ENCODE results near the gene SPINT2. TPM values are rescaled to one million over a fixed set of nuclear protein-coding genes. Genes with fewer than 3 reads are reported as not detected.
"Not testable (repeated sequence)": the region's sequence is repeated elsewhere in the genome, so short reads cannot be mapped to it uniquely, and the experiment has no call there.

The SPINT2 gene
- total RNA-seq, 1 experiment from 2014 or later, result not detected

GRCh38 chr19:38250821-38251563 is 13.4 kb upstream of the SPINT2 start:
- peaks cover 31% of the 10 kb centered on the region for H3K4me1 ChIP-seq (replicated peaks)
- H3K27me3 ChIP-seq (replicated peaks), result peaks cover under 1% of the 10 kb centered on the region; the same call in 1 of the 2 replicates
- no peak overlapping the region for H3K4me3 ChIP-seq
- DNase-seq (ENCODE audit: low read depth in 1 of 2, low spot score in 2 of 2), result no peak
- H3K27ac ChIP-seq, result no peak overlapping the region
- no peaks in the 10 kb centered on the region for H3K9me3 ChIP-seq (replicated peaks)
- H3K36me3 ChIP-seq, result no peaks in the 10 kb centered on the region

DNA sequence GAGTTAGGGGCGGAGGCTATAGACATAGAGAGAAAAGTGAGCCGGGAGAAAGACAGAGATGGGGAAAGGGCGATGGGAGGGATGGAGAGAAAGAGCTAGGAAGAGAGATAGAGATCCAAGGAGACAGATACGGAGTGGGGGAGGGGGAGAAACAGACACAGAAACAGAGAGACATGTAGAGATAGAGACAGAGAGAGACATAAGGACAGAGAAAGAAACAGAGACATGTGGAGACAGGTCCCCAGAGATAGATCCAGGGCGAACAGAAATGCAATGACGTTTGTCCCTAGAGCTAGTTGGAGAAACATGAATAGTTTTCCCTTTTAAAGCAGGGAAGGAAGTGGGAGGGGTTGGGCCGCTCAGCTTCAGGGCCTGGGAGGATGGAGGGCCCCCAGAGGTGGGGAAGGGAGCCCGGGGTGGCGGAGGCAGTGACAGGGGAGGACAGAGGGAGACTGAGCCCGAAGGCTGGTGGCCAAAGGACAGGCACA is 12.8 kb upstream of the SPINT2 start:
- DNase-seq (ENCODE audit: low read depth in 1 of 2, low spot score in 2 of 2), result no peak
- H3K9me3 ChIP-seq (replicated peaks), result no peaks in the 10 kb centered on the region
- no peak overlapping the region for H3K27ac ChIP-seq
- H3K4me3 ChIP-seq, result no peak overlapping the region
- H3K36me3 ChIP-seq, result no peaks in the 10 kb centered on the region
- peaks cover 7% of the 10 kb centered on the region; the same call in 1 of the 2 replicates for H3K27me3 ChIP-seq (replicated peaks)
- H3K4me1 ChIP-seq (replicated peaks), result peaks cover 37% of the 10 kb centered on the region

DNA sequence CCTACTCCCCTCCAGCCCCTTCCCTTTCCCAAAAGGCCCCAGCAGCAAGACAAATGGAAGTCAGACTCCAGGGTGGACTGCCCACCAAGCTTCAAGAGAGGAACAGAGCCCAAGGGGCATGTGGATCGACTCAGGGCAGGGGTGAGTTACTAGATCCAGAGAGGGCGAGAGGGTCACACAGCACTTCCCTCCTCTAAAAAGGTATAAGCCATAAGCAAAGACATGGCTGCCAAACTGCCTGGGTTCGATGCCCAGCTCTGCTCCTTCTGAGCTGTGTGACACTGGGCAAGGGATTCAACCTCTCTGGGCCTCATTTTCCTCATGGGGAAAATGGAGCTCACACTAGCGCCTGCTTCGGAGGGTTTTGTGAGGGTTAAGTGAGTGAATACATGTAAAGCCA is 12.0 kb upstream of the SPINT2 start:
- DNase-seq (ENCODE audit: low read depth in 1 of 2, low spot score in 2 of 2), result no peak
- Histone ChIP-seq H3K9me3 (replicated peaks) (no peaks in the 10 kb centered on the region), H3K4me3 (no peak overlapping the region), H3K36me3 (no peaks in the 10 kb centered on the region), H3K4me1 (replicated peaks) (peaks cover 39% of the 10 kb centered on the region), H3K27ac (no peak overlapping the region), H3K27me3 (replicated peaks) (peaks cover 9% of the 10 kb centered on the region; the same call in 1 of the 2 replicates)

DNA sequence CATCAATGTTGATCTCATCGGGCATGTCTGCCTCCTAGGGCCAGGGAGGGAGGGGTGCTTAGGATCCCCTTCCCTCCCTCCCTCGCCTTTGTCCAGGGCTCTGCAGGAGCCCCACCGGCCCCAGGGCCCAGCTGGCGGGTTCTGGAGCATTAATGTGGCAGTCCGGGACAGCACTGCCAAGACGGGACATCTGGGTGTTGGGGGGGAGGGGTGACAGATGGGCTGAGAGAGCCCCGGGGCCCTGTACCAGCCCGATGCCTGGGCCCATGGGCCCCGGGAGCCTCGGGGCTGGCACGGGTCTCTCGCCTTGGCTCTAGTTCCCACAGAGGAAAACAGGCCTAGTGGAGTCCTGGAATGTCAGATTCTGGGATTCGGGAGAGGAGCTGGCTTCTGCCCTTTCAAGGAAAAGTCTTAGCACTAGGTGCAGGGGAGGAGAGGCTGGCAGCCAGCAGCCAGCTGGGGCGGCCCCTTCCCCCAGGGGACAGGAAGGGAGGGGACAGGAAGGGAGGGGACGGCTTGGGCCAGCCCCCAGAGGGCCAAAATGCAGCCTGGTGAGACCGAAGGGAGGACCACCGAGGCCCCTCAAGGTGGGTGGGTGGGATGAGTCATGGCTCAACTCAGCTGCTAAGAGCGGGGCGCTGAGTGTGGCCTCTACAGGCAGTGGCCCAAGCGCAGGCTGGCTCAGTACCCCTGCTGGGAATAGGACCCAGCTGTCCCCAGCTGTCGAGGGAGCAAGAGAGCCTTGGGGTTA is 11.3 kb upstream of the SPINT2 start:
- no peak overlapping the region for H3K27ac ChIP-seq
- H3K4me1 ChIP-seq (replicated peaks), result peaks cover 39% of the 10 kb centered on the region
- no peaks in the 10 kb centered on the region for H3K36me3 ChIP-seq
- H3K27me3 ChIP-seq (replicated peaks), result peaks cover 9% of the 10 kb centered on the region; the same call in 1 of the 2 replicates
- no peaks in the 10 kb centered on the region for H3K9me3 ChIP-seq (replicated peaks)
- DNase-seq (ENCODE audit: low read depth in 1 of 2, low spot score in 2 of 2), result no peak
- no peak overlapping the region for H3K4me3 ChIP-seq

DNA sequence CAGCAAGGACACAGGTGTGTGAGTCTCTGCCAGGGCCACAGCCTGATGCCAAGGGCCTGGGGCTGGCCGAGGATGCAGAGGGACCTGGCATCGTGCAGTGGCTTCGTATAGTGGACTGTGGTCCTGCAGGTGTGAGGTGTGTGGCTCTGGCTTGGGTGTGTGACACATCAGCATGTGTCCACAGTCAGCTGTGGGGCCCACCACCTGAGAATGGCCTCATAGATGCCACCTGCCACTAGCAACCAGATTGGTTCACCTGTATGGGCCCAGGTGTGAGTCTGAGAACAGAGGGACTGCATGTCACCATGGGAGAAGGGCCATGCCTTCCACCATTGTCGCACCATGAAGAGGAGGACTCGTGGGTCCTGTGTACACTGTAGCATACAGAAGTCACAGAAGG is 10.6 kb upstream of the SPINT2 start:
- Histone ChIP-seq H3K36me3 (no peaks in the 10 kb centered on the region), H3K27me3 (replicated peaks) (peaks cover 9% of the 10 kb centered on the region; the same call in 1 of the 2 replicates), H3K9me3 (replicated peaks) (no peaks in the 10 kb centered on the region), H3K4me3 (no peak overlapping the region), H3K27ac (no peak overlapping the region), H3K4me1 (replicated peaks) (peaks cover 39% of the 10 kb centered on the region)
- DNase-seq (ENCODE audit: low read depth in 1 of 2, low spot score in 2 of 2), result no peak

GRCh38 chr19:38255383-38256014 is 8.9 kb upstream of the SPINT2 start:
- no peak overlapping the region for H3K27ac ChIP-seq
- no peak for DNase-seq (ENCODE audit: low read depth in 1 of 2, low spot score in 2 of 2)
- H3K36me3 ChIP-seq, result no peaks in the 10 kb centered on the region
- H3K4me3 ChIP-seq, result peak overlapping the region; percentile 31; the same call in 1 of the 2 replicates
- H3K4me1 ChIP-seq (replicated peaks), result peaks cover 39% of the 10 kb centered on the region
- no peaks in the 10 kb centered on the region for H3K9me3 ChIP-seq (replicated peaks)
- H3K27me3 ChIP-seq (replicated peaks), result peaks cover 9% of the 10 kb centered on the region; the same call in 1 of the 2 replicates

DNA sequence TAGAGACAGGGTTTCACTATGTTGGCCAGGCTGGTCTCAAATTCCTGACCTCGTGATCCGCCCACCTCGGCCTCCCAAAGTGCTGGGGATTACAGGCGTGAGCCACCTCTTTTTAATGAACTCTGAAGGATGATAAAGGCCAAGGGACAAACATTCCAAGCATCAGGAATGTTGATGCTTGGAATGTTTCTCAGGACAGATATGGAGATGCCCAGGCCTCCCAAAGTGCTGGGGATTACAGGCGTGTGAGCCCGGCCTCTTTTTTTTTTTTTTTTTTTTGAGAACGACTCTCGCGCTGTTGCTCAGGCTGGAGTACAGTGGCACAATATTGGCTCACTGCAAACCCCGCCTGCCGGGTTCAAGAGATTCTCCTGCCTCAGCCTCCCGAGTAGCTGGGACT is 2.4 kb upstream of the SPINT2 start:
- not testable (repeated sequence) for DNase-seq (ENCODE audit: low read depth in 1 of 2, low spot score in 2 of 2); H3K9me3 ChIP-seq (replicated peaks)

DNA sequence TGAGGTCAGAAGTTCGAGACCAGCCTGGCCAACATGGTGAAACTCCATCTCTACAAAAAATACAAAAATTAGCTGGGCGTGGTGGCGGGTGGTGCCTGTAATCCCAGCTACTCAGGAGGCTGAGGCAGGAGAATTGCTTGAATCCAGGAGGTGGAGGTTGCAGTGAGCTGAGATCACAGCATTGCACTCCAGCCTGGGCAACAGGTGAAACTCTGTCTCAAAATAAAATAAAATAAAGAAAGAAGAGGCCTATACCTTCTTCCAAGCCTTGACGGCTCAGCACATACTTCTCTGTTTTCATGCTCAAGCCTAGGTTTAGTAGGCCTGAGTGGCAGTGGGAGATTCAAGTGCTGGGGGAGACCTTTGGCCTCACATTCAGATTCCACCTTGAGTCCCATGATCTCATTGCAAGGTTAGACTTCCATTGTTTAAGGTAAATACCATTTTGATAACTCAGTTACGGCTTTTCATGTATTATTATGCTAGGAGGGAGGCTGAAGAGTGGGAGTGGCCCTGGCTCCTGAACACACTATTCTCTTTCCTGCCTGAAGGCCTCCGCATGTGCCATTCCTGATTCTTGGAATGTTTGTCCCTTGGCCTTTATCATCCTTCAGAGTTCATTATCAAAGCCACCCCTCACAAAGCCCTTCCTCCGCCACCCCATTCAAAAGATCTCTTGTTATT is 1.6 kb upstream of the SPINT2 start:
- Histone ChIP-seq H3K9me3 (replicated peaks) (no peaks in the 10 kb centered on the region), H3K4me1 (replicated peaks) (peaks cover 15% of the 10 kb centered on the region), H3K27ac (no peak overlapping the region), H3K4me3 (no peak overlapping the region), H3K27me3 (replicated peaks) (no peaks in the 10 kb centered on the region), H3K36me3 (no peaks in the 10 kb centered on the region)
- no peak for DNase-seq (ENCODE audit: low read depth in 1 of 2, low spot score in 2 of 2)

More for the DNA sequence above, 2.4 kb upstream of the SPINT2 start:
- not testable (repeated sequence) for H3K36me3 ChIP-seq; H3K27ac ChIP-seq; H3K27me3 ChIP-seq (replicated peaks); H3K4me3 ChIP-seq
- peaks cover 12% of the 10 kb centered on the region for H3K4me1 ChIP-seq (replicated peaks)

DNA sequence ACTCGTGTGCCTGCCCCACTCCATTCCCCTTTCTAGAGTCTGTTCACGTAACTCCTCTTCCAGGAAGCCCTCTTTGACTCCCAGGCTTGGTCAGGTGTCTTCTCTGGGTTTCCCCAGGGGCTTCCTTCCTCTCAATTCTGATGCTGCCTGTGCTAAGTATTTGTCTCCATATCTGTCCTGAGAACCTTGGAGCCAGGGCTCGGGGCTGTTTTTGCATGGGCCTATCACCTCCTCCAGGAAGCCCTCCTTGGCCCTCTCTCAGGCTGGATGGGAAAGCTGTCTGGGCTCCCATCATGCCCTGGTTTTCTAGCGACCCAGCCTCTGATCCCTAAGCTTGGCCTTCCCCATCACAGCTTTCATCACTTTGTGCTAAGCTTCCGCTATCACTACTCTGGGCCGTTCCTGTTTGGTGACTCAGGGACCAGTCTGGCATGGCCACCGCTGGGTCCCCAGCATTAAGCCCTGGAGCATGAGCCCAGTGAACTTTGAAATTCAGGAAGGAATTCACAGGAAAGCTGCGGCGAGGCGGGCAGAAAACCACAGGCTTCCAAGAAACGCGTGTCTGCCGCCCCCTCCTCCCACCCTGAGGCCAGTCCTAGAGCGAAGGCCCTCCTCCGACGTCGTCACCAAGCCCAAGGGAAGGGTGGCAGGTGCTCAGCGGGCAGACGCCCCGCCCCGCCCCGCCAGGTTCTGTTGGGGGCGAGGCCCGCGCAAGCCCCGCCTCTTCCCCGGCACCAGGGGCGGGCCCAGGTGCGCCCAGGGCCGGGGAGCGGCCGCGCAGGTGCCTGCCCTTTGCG is 486 bp upstream of the SPINT2 start:
- H3K4me3 ChIP-seq, result no peak overlapping the region
- no peak for DNase-seq (ENCODE audit: low read depth in 1 of 2, low spot score in 2 of 2)
- H3K36me3 ChIP-seq, result no peaks in the 10 kb centered on the region

DNA sequence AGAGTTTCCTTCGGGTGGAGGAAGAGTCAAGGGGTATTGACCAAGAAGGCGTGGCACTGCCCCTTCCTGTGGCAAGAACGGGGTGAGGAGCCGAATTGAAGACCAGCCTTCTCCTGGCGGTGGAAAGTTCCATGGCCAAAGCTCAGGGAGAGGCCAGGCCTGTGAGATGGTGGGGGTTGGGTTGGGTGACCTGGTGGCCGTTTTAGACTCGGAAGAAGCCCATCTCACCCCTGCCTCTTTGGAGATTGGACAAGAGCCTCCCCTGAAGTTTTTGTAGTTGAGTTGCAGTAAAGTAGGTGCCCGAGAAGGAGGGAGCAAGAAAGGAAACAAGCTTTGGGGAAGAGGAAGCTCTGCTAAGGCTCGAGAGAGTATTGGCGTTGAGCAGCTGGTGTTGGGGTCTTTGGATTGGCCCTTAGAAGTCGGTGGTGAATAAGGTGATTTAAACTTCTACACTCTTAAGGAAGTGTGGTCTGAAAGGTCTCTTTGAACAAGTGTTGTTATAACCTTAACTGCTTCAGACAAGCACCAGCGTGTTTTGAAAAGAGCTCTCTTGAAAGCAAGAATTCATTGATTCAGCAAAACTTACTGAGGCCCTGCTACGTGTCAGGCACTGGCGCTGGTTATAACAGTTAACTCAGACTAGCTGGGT is 964 bp downstream of the SPINT2 start:
- Histone ChIP-seq H3K4me1 (replicated peaks) (peaks cover 21% of the 10 kb centered on the region), H3K27ac (no peak overlapping the region), H3K36me3 (no peaks in the 10 kb centered on the region), H3K4me3 (no peak overlapping the region), H3K27me3 (replicated peaks) (no peaks in the 10 kb centered on the region), H3K9me3 (replicated peaks) (no peaks in the 10 kb centered on the region)
- DNase-seq (ENCODE audit: low read depth in 1 of 2, low spot score in 2 of 2), result no peak

More for the DNA sequence above, 486 bp upstream of the SPINT2 start:
- Histone ChIP-seq H3K9me3 (replicated peaks) (no peaks in the 10 kb centered on the region), H3K27ac (no peak overlapping the region), H3K4me1 (replicated peaks) (peaks cover 15% of the 10 kb centered on the region), H3K27me3 (replicated peaks) (no peaks in the 10 kb centered on the region)

DNA sequence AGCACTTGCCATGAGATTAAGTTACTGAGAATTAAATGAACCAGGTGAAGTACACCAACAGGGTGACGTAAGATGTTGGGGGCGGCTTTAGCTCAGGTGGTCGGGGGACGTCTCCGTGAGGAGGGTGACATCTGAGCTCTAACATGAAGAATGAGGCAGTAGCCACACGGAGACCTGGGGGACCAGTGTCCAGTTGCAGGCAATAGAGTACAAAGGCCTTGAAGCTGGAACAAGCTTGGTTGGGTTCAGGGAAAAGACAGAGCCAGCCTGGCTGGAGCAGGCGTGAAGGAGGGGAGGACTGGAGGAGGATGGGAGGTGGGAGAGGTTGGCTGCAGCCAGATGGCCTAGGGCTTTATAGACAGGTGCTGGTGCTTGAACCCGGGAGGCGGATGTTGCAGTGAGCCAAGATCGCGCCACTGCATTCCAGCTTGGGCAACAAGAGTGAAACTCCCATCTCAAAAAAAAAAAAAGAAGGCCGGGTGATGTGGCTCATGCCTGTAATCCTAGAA is 1.6 kb downstream of the SPINT2 start:
- peaks cover 25% of the 10 kb centered on the region for H3K4me1 ChIP-seq (replicated peaks)
- no peak overlapping the region for H3K27ac ChIP-seq
- no peaks in the 10 kb centered on the region for H3K9me3 ChIP-seq (replicated peaks)
- H3K4me3 ChIP-seq, result no peak overlapping the region
- no peaks in the 10 kb centered on the region for H3K36me3 ChIP-seq
- no peaks in the 10 kb centered on the region for H3K27me3 ChIP-seq (replicated peaks)
- DNase-seq (ENCODE audit: low read depth in 1 of 2, low spot score in 2 of 2), result no peak

- no peaks in the 10 kb centered on the region for H3K27me3 ChIP-seq (replicated peaks)
- H3K27ac ChIP-seq, result no peak overlapping the region
- H3K36me3 ChIP-seq, result no peaks in the 10 kb centered on the region
- H3K9me3 ChIP-seq (replicated peaks), result no peaks in the 10 kb centered on the region
- H3K4me3 ChIP-seq, result no peak overlapping the region
- DNase-seq (ENCODE audit: low read depth in 1 of 2, low spot score in 2 of 2), result no peak
- H3K4me1 ChIP-seq (replicated peaks), result peaks cover 25% of the 10 kb centered on the region
Observed at GRCh38 chr19:38266981-38267597, 2.7 kb downstream of the SPINT2 start.
